Keratinocyte (primary cell): Measurements from ENCODE around the gene TRPM2.

Source experiments
- EZH2 ChIP-seq: IDR thresholded peaks from one replicate; pipeline ENCODE4 v1.6.1; 2012; ENCODE audit warnings: inconsistent platforms, mild to moderate bottlenecking, low read length, moderate library complexity
- TF ChIP-seq, protein P1 (sequence below), 3 experiments: IDR thresholded peaks in 1 of 3; conservative IDR thresholded peaks in 1 of 3; optimal IDR thresholded peaks in 1 of 3; 2 replicates in 2 of 3; 3 replicates in 1 of 3; pipeline versions ENCODE3 to v1.5.1; 2011; ENCODE audit warnings: low read length in 3 of 3, mild to moderate bottlenecking in 3 of 3, moderate library complexity in 2 of 3, control low read depth in 1 of 3, inconsistent platforms in 1 of 3; ENCODE audit not compliant: insufficient read depth in 2 of 3; ENCODE audit errors: extremely low read depth in 1 of 3

DNA sequence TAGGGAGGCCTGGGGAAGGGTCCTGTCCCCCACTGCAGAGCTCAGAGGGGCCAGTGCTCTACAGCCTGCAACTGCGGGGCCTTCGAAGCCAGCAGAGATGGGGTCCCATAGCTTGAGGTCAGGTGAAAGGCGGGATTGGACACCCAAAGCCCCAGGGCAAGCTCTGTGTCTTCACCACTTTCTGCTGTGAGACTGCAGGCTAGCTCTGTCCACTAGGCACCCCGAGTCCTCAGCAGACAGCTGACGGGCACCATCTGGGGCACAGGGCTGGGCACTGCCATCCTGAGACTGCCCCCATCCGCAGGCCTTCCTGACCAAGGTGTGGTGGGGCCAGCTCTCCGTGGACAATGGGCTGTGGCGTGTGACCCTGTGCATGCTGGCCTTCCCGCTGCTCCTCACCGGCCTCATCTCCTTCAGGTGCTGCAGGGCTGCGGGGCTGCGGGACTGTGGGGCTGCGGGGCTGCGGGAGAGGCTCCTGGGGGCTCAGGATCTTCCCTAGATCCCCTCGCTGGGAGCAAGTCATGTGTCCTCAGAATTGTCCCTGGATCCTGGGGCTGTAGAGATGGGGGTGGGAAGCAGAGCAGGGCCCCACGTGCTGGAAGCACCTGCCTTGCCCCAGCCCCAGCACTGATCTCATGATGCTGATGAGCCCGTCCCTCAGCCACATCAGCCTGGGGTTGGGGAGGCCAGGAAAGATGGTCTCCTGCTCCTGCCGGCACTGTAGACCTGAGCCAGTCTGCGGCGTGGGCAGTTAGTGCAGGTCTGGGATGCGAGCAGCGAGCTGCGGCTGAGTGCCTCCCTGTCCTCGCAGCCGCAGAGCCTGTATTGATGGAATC lies 46.8 kb downstream of the TRPM2 start:
- TF ChIP-seq, protein P1, sequence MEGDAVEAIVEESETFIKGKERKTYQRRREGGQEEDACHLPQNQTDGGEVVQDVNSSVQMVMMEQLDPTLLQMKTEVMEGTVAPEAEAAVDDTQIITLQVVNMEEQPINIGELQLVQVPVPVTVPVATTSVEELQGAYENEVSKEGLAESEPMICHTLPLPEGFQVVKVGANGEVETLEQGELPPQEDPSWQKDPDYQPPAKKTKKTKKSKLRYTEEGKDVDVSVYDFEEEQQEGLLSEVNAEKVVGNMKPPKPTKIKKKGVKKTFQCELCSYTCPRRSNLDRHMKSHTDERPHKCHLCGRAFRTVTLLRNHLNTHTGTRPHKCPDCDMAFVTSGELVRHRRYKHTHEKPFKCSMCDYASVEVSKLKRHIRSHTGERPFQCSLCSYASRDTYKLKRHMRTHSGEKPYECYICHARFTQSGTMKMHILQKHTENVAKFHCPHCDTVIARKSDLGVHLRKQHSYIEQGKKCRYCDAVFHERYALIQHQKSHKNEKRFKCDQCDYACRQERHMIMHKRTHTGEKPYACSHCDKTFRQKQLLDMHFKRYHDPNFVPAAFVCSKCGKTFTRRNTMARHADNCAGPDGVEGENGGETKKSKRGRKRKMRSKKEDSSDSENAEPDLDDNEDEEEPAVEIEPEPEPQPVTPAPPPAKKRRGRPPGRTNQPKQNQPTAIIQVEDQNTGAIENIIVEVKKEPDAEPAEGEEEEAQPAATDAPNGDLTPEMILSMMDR (optimal IDR thresholded peaks at IDR 0.05 in 1 of 3, IDR thresholded peaks at IDR 0.05 in 1 of 3, conservative IDR thresholded peaks at IDR 0.05 in 1 of 3; ENCODE audit: extremely low read depth in 1 of 3, insufficient read depth in 2 of 3, low read length in 3 of 3), result no peak
- TF ChIP-seq EZH2, result no peak
